Measurements from ENCODE around the gene SYNGR1. TPM values are rescaled to one million over a fixed set of nuclear protein-coding genes. Genes with fewer than 3 reads are reported as not detected.

Gene SYNGR1
- total and polyA plus RNA-seq, 2 donors (not counting 1 experiment from before 2014, with no cell fraction given), result 9.4 to 31.9 TPM

- H3K36me3 ChIP-seq (replicated peaks in 1 of 2; ENCODE audit: control extremely low read depth in 1 of 2, control insufficient read depth in 1 of 2, extremely low read depth in 1 of 2, insufficient read depth in 2 of 2, low read length in 1 of 2), result no peaks in the 10 kb centered on the region
- no peak overlapping the region for H3K4me2 ChIP-seq (replicated peaks; ENCODE audit: low read depth, low read length, poor library complexity, severe bottlenecking)
- peaks cover 9% of the 10 kb centered on the region for H3K4me1 Mint-ChIP-seq
- no peak overlapping the region for H3K4me3 ChIP-seq (ENCODE audit: control extremely low read depth in 1 of 5, extremely low read depth in 1 of 5, insufficient read depth in 1 of 5, low read depth in 2 of 5, low read length in 4 of 5)
- ChIA-PET CTCF (interaction anchor here (0.6 to 2.8 kb wide), 40 partner anchors 8 to 1143 kb away, joined by 3 to 29 read pairs (median 5); partner anchors contain the start of genes ATF4, MIEF1, RPL3 and TAB1), POLR2A (interaction anchor here (1.0 to 1.1 kb wide), 2 partner anchors 8 to 24 kb away, joined by 3 to 7 read pairs; partner anchors contain the start of gene RPL3)
- intact Hi-C loops (cut with micrococcal nuclease), result no loop called here
- no peak overlapping the region for H3K27ac ChIP-seq (ENCODE audit: low read length in 2 of 2)
- TF ChIP-seq CTCF (IDR thresholded peaks at IDR 0.05) (no peak), EZH2 (IDR thresholded peaks at IDR 0.05; ENCODE audit: borderline replicate concordance, insufficient read depth, low read depth, low read length, poor library complexity, severe bottlenecking) (no peak)
- H3K27ac Mint-ChIP-seq, result no peak overlapping the region
- no peaks in the 10 kb centered on the region for H4K20me1 ChIP-seq (ENCODE audit: control insufficient read depth, insufficient read depth, low read length, poor library complexity, severe bottlenecking)
- no peaks in the 10 kb centered on the region for H3K79me2 ChIP-seq (ENCODE audit: control insufficient read depth, insufficient read depth, low read length)
- H3K27me3 Mint-ChIP-seq, result peaks cover 9% of the 10 kb centered on the region
- no peaks in the 10 kb centered on the region for H3K9me3 Mint-ChIP-seq (ENCODE audit: insufficient read depth)
- no peak for ATAC-seq (ENCODE audit: low read depth)
- peaks cover 11 to 13% of the 10 kb centered on the region in 2 donors for H3K4me1 ChIP-seq (ENCODE audit: control insufficient read depth in 2 of 2, insufficient read depth in 2 of 2, low read length in 2 of 2)
- H3K4me3 Mint-ChIP-seq, result no peak overlapping the region
- peaks cover 0 to 10% (median 0%) of the 10 kb centered on the region in 4 experiments for H3K27me3 ChIP-seq (replicated peaks in 1 of 4; ENCODE audit: control extremely low read depth in 1 of 4, control insufficient read depth in 3 of 4, insufficient read depth in 4 of 4, low read length in 3 of 4)
- WGBS (ENCODE audit: insufficient coverage), result 92% methylated on average over 7 of the region's 8 CpGs
- H2AFZ ChIP-seq (ENCODE audit: insufficient read depth, low read depth, low read length, poor library complexity, severe bottlenecking), result no peak overlapping the region
- DNase-seq, result peak; percentile 4
- H3K9ac ChIP-seq (ENCODE audit: low read length), result no peak overlapping the region
- no peaks in the 10 kb centered on the region for H3K9me3 ChIP-seq (ENCODE audit: control extremely low read depth in 1 of 3, control insufficient read depth in 2 of 3, insufficient read depth in 1 of 3, low read length in 2 of 3)
Observed at GRCh38 chr22:39344046-39344390, 5.8 kb upstream of the SYNGR1 start.

- no peak overlapping the region for H3K27ac Mint-ChIP-seq
Observed at GRCh38 chr22:39345231-39345630, 4.6 kb upstream of the SYNGR1 start.

More at GRCh38 chr22:39345231-39345630, 4.6 kb upstream of the SYNGR1 start:
- Mint-ChIP-seq H3K4me3 (no peak overlapping the region), H3K27me3 (peaks cover 6% of the 10 kb centered on the region), H3K4me1 (peaks cover 14% of the 10 kb centered on the region), H3K9me3 (ENCODE audit: insufficient read depth) (no peaks in the 10 kb centered on the region)
- Histone ChIP-seq H3K9ac (ENCODE audit: low read length) (no peak overlapping the region), H3K4me3 (ENCODE audit: control extremely low read depth in 1 of 5, extremely low read depth in 1 of 5, insufficient read depth in 1 of 5, low read depth in 2 of 5, low read length in 4 of 5) (no peak overlapping the region), H2AFZ (ENCODE audit: insufficient read depth, low read depth, low read length, poor library complexity, severe bottlenecking) (no peak overlapping the region), H3K4me2 (replicated peaks; ENCODE audit: low read depth, low read length, poor library complexity, severe bottlenecking) (no peak overlapping the region), H3K27me3 (replicated peaks in 1 of 4; ENCODE audit: control extremely low read depth in 1 of 4, control insufficient read depth in 3 of 4, insufficient read depth in 4 of 4, low read length in 3 of 4) (peaks cover 0 to 10% (median 0%) of the 10 kb centered on the region in 4 experiments), H3K4me1 (ENCODE audit: control insufficient read depth in 2 of 2, insufficient read depth in 2 of 2, low read length in 2 of 2) (peaks cover 15 to 20% of the 10 kb centered on the region in 2 donors), H4K20me1 (ENCODE audit: control insufficient read depth, insufficient read depth, low read length, poor library complexity, severe bottlenecking) (no peaks in the 10 kb centered on the region), H3K27ac (ENCODE audit: low read length in 2 of 2) (no peak overlapping the region), H3K9me3 (ENCODE audit: control extremely low read depth in 1 of 3, control insufficient read depth in 2 of 3, insufficient read depth in 1 of 3, low read length in 2 of 3) (no peaks in the 10 kb centered on the region), H3K36me3 (replicated peaks in 1 of 2; ENCODE audit: control extremely low read depth in 1 of 2, control insufficient read depth in 1 of 2, extremely low read depth in 1 of 2, insufficient read depth in 2 of 2, low read length in 1 of 2) (no peaks in the 10 kb centered on the region), H3K79me2 (ENCODE audit: control insufficient read depth, insufficient read depth, low read length) (no peaks in the 10 kb centered on the region)
- WGBS (ENCODE audit: insufficient coverage), result 100% methylated on average over 1 of the region's 4 CpGs
- DNase-seq (no peak), ATAC-seq (ENCODE audit: low read depth) (no peak)
- CTCF ChIA-PET, result interaction anchor here (0.7 to 2.1 kb wide), 6 partner anchors 13 to 691 kb away, joined by 3 to 10 read pairs (median 4); partner anchors contain the start of gene TAB1
- intact Hi-C loops (cut with micrococcal nuclease), result no loop called here
- POLR2A ChIA-PET, result interaction anchor here (0.7 kb wide), 1 partner anchor 601 kb away, joined by 4 read pairs; no protein-coding TSS in a partner anchor
- TF ChIP-seq CTCF (IDR thresholded peaks at IDR 0.05), result no peak
- no peak for TF ChIP-seq EZH2 (IDR thresholded peaks at IDR 0.05; ENCODE audit: borderline replicate concordance, insufficient read depth, low read depth, low read length, poor library complexity, severe bottlenecking)

Data from B cell (primary cell).